NCI-H2196 (cell line): ENCODE measurements around the gene ESD.

Source experiments
- DNase-seq: peaks from one replicate; lab custom pipeline; 2025; ENCODE audit not compliant: unreplicated experiment; lab: John Stamatoyannopoulos, UW

Gene ESD

GRCh38 chr13:46747031-46747820, 49.7 kb downstream of the ESD start:
- no peak for DNase-seq

- no peak for DNase-seq
Observed at GRCh38 chr13:46745706-46746105, 51.3 kb downstream of the ESD start.

GRCh38 chr13:46745062-46745461, 51.9 kb downstream of the ESD start:
- no peak for DNase-seq

GRCh38 chr13:46743191-46743590, 53.8 kb downstream of the ESD start:
- DNase-seq, result no peak

DNA sequence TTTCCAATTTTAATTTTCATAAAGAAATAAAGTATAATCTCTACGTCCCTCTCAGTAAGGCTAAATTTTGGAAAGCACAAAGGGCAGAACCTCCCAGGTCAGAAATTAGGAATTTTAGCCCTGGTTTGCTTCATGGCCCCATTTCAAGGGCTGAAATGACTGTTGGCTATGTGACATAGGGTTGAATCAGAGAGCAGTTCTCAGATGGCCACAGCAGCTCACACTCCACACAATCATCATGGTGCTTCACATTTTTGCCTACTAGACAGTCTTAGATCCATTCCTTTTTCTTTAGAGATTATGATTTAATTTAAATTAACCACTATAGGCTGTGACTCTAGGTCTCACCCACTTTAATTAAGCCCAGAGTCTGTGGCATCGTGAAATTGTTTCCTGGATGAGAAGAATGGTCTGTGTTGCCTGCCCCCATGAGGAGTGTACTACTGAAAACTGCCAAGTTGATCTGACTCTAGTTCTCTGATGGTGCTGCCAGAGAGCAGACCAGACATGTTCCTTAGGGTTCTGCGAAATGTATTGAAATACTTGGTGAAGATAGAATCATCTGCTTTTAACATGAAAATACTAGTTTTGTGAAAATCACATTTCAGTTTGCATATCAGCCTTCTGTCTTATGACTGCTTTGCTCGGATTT, 57.4 kb downstream of the ESD start:
- no peak for DNase-seq

DNA sequence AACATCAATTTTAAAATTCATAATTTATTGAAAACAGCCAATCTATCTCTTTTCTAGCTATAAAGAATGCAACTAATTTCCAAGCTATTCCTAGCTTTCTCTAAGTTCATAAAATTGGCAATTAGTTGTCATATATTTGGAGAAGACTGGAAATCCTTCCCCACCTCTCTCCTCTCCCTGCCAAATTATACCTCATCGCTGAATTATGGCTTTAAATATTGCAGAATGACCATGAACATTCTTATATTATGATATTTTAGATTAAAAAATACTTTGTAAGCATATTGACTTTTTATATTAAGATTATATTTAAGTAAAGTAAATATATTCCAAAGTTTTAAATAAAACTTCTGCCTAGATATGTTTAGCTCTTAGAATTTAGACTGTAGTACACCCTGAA, 58.2 kb downstream of the ESD start:
- no peak for DNase-seq

DNA sequence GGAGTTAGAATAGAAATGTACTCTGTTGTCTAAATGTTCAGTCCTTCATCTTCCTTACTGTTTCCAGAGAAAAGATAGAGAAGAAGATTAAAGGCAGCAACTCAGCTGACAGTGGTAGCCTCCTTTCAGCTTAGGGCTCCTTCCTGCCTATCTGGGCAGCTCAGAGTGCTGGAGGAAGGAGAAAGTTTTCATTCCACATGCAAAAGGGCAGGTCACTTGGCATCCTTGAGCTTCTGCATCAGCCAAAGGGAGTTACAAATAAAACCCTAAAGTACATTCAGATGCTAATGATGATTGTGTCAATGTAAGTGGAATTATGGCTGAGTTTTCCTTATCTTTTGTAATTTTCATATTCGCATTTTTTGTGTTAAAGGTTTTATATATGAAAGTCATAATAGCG, 58.9 kb downstream of the ESD start:
- no peak for DNase-seq

- no peak for DNase-seq
Observed at GRCh38 chr13:46736541-46737310, 60.2 kb downstream of the ESD start.

DNA sequence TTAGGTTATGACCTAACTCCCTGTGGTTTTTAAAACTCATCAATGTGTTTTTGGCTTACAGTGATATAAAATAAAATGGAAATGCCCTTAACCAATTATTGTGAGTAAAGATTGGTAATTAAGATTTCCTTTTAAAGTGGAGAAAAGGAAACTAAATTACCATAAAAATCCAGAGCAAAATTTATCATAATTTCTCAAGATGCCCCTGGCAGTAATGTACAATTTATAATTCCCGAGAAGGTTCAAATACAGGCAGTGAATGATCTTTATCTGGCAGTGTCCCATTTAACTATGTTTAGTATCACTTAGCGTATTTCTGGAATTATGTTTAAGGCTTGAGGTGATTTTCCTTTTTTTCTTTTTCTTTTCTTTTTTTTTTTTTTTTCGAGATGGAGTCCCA, 61.5 kb downstream of the ESD start:
- no peak for DNase-seq

- DNase-seq, result no peak
Observed at GRCh38 chr13:46731535-46731934, 65.4 kb downstream of the ESD start.

DNA sequence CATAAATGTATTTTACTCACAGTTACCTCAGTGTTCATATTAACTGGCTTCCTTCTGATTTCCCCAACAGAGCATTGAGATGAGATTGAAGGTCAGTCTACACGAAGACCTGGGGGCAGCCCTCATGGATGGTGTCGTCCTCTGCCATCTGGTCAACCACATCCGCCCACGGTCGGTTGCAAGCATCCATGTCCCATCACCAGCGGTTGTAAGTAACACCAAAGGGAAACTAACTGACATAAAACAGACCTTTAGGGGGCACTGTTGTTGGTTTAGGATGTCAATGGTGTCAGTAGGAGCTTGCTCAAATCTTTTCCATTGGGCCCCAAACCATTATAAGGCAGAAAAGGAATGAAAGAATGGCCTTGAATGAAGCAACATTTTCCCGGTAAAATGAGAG, 68.2 kb downstream of the ESD start:
- DNase-seq, result no peak

DNA sequence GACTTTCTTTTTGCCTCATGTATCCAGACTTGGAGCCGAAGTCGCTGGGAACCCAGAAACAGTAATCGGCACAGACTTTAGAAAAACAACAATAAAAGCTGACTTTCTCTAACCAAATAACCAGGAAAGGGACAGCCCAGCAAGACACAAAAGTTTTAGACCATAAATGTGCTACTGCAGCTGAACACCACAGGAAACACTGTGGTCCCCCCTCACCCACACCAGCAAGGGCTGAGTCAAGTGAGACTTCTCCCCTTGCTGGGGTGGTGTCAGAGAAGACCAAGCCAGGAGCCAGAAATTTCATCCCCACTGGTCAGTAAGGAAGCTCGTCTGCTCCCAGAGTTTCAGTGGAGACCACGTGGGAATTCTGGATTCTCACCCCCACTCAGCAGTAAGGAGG, 70.6 kb downstream of the ESD start:
- no peak for DNase-seq
